ENCODE measurements around the gene CYTH3.

Gene CYTH3

GRCh38 chr7:6268907-6269306, 3.5 kb downstream of the CYTH3 start:
- Histone ChIP-seq H3K79me1 (ENCODE audit: low read depth, low read length) (peaks cover 4% of the 10 kb centered on the region), H3K27me3 (ENCODE audit: control insufficient read depth in 3 of 3, insufficient read depth in 3 of 3, low read depth in 1 of 3, low read length in 3 of 3) (peaks cover 0 to 9% (median 8%) of the 10 kb centered on the region in 3 experiments), H3K27ac (replicated peaks; ENCODE audit: low read length) (no peak overlapping the region), H3K36me3 (replicated peaks in 1 of 2; ENCODE audit: control insufficient read depth in 2 of 2, insufficient read depth in 2 of 2, low read length in 2 of 2) (peaks cover 0 to 2% of the 10 kb centered on the region in 2 donors), H3K14ac (ENCODE audit: low read length) (no peak overlapping the region), H3K23ac (ENCODE audit: low read depth, low read length, poor library complexity) (no peak overlapping the region), H3K9me3 (replicated peaks in 1 of 2; ENCODE audit: control insufficient read depth in 2 of 2, insufficient read depth in 1 of 2, low read depth in 1 of 2, low read length in 2 of 2) (no peaks in the 10 kb centered on the region), H2BK15ac (ENCODE audit: low read length) (no peak overlapping the region), H2BK120ac (ENCODE audit: low read depth, low read length) (no peak overlapping the region), H2BK5ac (ENCODE audit: low read length) (no peak overlapping the region), H2AK5ac (ENCODE audit: low read depth, low read length) (no peak overlapping the region), H2BK12ac (ENCODE audit: low read length) (no peak overlapping the region), H4K91ac (ENCODE audit: low read depth, low read length, poor library complexity) (no peak overlapping the region), H2AFZ (ENCODE audit: low read length) (no peak overlapping the region), H4K8ac (ENCODE audit: low read depth, low read length) (no peak overlapping the region), H3K4me1 (ENCODE audit: control insufficient read depth in 2 of 2, insufficient read depth in 1 of 2, low read depth in 1 of 2, low read length in 2 of 2) (peaks cover 7 to 15% of the 10 kb centered on the region in 2 donors), H3K4me3 (ENCODE audit: low read length in 2 of 2) (no peak overlapping the region), H3K4me2 (ENCODE audit: insufficient read depth, low read length, poor library complexity, severe bottlenecking) (no peak overlapping the region), H3K9ac (ENCODE audit: low read depth, low read length, poor library complexity) (no peak overlapping the region), H3K18ac (ENCODE audit: low read length) (no peak overlapping the region), H3K4ac (ENCODE audit: low read length) (no peak overlapping the region)
- DNase-seq (ENCODE audit: low spot score) = no peak
- no CpG with 5 or more reads among the region's 5 CpGs for WGBS, 2 donors (ENCODE audit: extremely low coverage in 2 of 2, insufficient read length in 2 of 2, insufficient replicate concordance in 1 of 2)

- H3K79me1 ChIP-seq (ENCODE audit: low read depth, low read length) = peaks cover 4% of the 10 kb centered on the region
- no peak overlapping the region for H3K18ac ChIP-seq (ENCODE audit: low read length)
- H3K4ac ChIP-seq (ENCODE audit: low read length) = no peak overlapping the region
- no peak overlapping the region for H3K4me2 ChIP-seq (ENCODE audit: insufficient read depth, low read length, poor library complexity, severe bottlenecking)
- no peak overlapping the region for H2BK15ac ChIP-seq (ENCODE audit: low read length)
- H3K9ac ChIP-seq (ENCODE audit: low read depth, low read length, poor library complexity) = no peak overlapping the region
- H3K9me3 ChIP-seq (replicated peaks in 1 of 2; ENCODE audit: control insufficient read depth in 2 of 2, insufficient read depth in 1 of 2, low read depth in 1 of 2, low read length in 2 of 2) = no peaks in the 10 kb centered on the region
- DNase-seq (ENCODE audit: low spot score) = no peak
- no peak overlapping the region for H4K91ac ChIP-seq (ENCODE audit: low read depth, low read length, poor library complexity)
- H3K4me3 ChIP-seq (ENCODE audit: low read length in 2 of 2) = no peak overlapping the region
- no peak overlapping the region for H4K8ac ChIP-seq (ENCODE audit: low read depth, low read length)
- H2BK12ac ChIP-seq (ENCODE audit: low read length) = no peak overlapping the region
- no peak overlapping the region for H2AK5ac ChIP-seq (ENCODE audit: low read depth, low read length)
- H2AFZ ChIP-seq (ENCODE audit: low read length) = no peak overlapping the region
- peaks cover 0 to 8% (median 1%) of the 10 kb centered on the region in 3 experiments for H3K27me3 ChIP-seq (ENCODE audit: control insufficient read depth in 3 of 3, insufficient read depth in 3 of 3, low read depth in 1 of 3, low read length in 3 of 3)
- H3K4me1 ChIP-seq (ENCODE audit: control insufficient read depth in 2 of 2, insufficient read depth in 1 of 2, low read depth in 1 of 2, low read length in 2 of 2) = peaks cover 7 to 15% of the 10 kb centered on the region in 2 donors
- H3K27ac ChIP-seq (replicated peaks; ENCODE audit: low read length) = no peak overlapping the region
- no CpG with 5 or more reads among the region's 18 CpGs for WGBS, 2 donors (ENCODE audit: extremely low coverage in 2 of 2, insufficient read length in 2 of 2, insufficient replicate concordance in 1 of 2)
- no peak overlapping the region for H2BK120ac ChIP-seq (ENCODE audit: low read depth, low read length)
- no peak overlapping the region for H3K23ac ChIP-seq (ENCODE audit: low read depth, low read length, poor library complexity)
- peaks cover 0 to 2% of the 10 kb centered on the region in 2 donors for H3K36me3 ChIP-seq (replicated peaks in 1 of 2; ENCODE audit: control insufficient read depth in 2 of 2, insufficient read depth in 2 of 2, low read length in 2 of 2)
- no peak overlapping the region for H3K14ac ChIP-seq (ENCODE audit: low read length)
- no peak overlapping the region for H2BK5ac ChIP-seq (ENCODE audit: low read length)
These were observed 4.2 kb downstream of the CYTH3 start for GRCh38 chr7:6268023-6268900.

GRCh38 chr7:6266699-6267098, 5.7 kb downstream of the CYTH3 start:
- Histone ChIP-seq H2BK15ac (ENCODE audit: low read length) (no peak overlapping the region), H2AK5ac (ENCODE audit: low read depth, low read length) (no peak overlapping the region), H3K27me3 (ENCODE audit: control insufficient read depth in 3 of 3, insufficient read depth in 3 of 3, low read depth in 1 of 3, low read length in 3 of 3) (peaks cover 0 to 7% (median 0%) of the 10 kb centered on the region in 3 experiments), H2BK120ac (ENCODE audit: low read depth, low read length) (no peak overlapping the region), H2AFZ (ENCODE audit: low read length) (no peak overlapping the region), H4K8ac (ENCODE audit: low read depth, low read length) (no peak overlapping the region), H3K9me3 (replicated peaks in 1 of 2; ENCODE audit: control insufficient read depth in 2 of 2, insufficient read depth in 1 of 2, low read depth in 1 of 2, low read length in 2 of 2) (no peaks in the 10 kb centered on the region), H4K91ac (ENCODE audit: low read depth, low read length, poor library complexity) (no peak overlapping the region), H3K9ac (ENCODE audit: low read depth, low read length, poor library complexity) (no peak overlapping the region), H3K14ac (ENCODE audit: low read length) (no peak overlapping the region), H3K4me2 (ENCODE audit: insufficient read depth, low read length, poor library complexity, severe bottlenecking) (no peak overlapping the region), H3K36me3 (replicated peaks in 1 of 2; ENCODE audit: control insufficient read depth in 2 of 2, insufficient read depth in 2 of 2, low read length in 2 of 2) (peaks cover 0 to 2% of the 10 kb centered on the region in 2 donors), H3K79me1 (ENCODE audit: low read depth, low read length) (peaks cover 2% of the 10 kb centered on the region), H3K23ac (ENCODE audit: low read depth, low read length, poor library complexity) (no peak overlapping the region), H3K4me1 (ENCODE audit: control insufficient read depth in 2 of 2, insufficient read depth in 1 of 2, low read depth in 1 of 2, low read length in 2 of 2) (peaks cover 7 to 10% of the 10 kb centered on the region in 2 donors), H2BK5ac (ENCODE audit: low read length) (no peak overlapping the region), H3K18ac (ENCODE audit: low read length) (no peak overlapping the region), H3K4me3 (ENCODE audit: low read length in 2 of 2) (no peak overlapping the region), H3K4ac (ENCODE audit: low read length) (no peak overlapping the region), H3K27ac (replicated peaks; ENCODE audit: low read length) (no peak overlapping the region), H2BK12ac (ENCODE audit: low read length) (no peak overlapping the region)
- no CpG with 5 or more reads among the region's 7 CpGs for WGBS, 2 donors (ENCODE audit: extremely low coverage in 2 of 2, insufficient read length in 2 of 2, insufficient replicate concordance in 1 of 2)
- no peak for DNase-seq (ENCODE audit: low spot score)

GRCh38 chr7:6262221-6262620, 10.2 kb downstream of the CYTH3 start:
- DNase-seq (ENCODE audit: low spot score) = no peak
- Histone ChIP-seq H3K36me3 (replicated peaks in 1 of 2; ENCODE audit: control insufficient read depth in 2 of 2, insufficient read depth in 2 of 2, low read length in 2 of 2) (peaks cover 0 to 2% of the 10 kb centered on the region in 2 donors), H3K4me1 (ENCODE audit: control insufficient read depth in 2 of 2, insufficient read depth in 1 of 2, low read depth in 1 of 2, low read length in 2 of 2) (no peaks in the 10 kb centered on the region), H3K4me2 (ENCODE audit: insufficient read depth, low read length, poor library complexity, severe bottlenecking) (no peak overlapping the region), H4K8ac (ENCODE audit: low read depth, low read length) (no peak overlapping the region), H3K4me3 (ENCODE audit: low read length in 2 of 2) (no peak overlapping the region), H3K9me3 (replicated peaks in 1 of 2; ENCODE audit: control insufficient read depth in 2 of 2, insufficient read depth in 1 of 2, low read depth in 1 of 2, low read length in 2 of 2) (no peaks in the 10 kb centered on the region), H2BK120ac (ENCODE audit: low read depth, low read length) (no peak overlapping the region), H2BK12ac (ENCODE audit: low read length) (no peak overlapping the region), H2BK15ac (ENCODE audit: low read length) (no peak overlapping the region), H3K9ac (ENCODE audit: low read depth, low read length, poor library complexity) (no peak overlapping the region), H2AFZ (ENCODE audit: low read length) (no peak overlapping the region), H3K27ac (replicated peaks; ENCODE audit: low read length) (no peak overlapping the region), H4K91ac (ENCODE audit: low read depth, low read length, poor library complexity) (no peak overlapping the region), H3K4ac (ENCODE audit: low read length) (no peak overlapping the region), H3K79me1 (ENCODE audit: low read depth, low read length) (no peaks in the 10 kb centered on the region), H2BK5ac (ENCODE audit: low read length) (no peak overlapping the region), H3K18ac (ENCODE audit: low read length) (no peak overlapping the region), H3K14ac (ENCODE audit: low read length) (no peak overlapping the region), H3K23ac (ENCODE audit: low read depth, low read length, poor library complexity) (no peak overlapping the region), H3K27me3 (ENCODE audit: control insufficient read depth in 3 of 3, insufficient read depth in 3 of 3, low read depth in 1 of 3, low read length in 3 of 3) (no peaks in the 10 kb centered on the region), H2AK5ac (ENCODE audit: low read depth, low read length) (no peak overlapping the region)
